T-helper 2 cell treated with Interferon-gamma antibody and Interleukin-4, amounts not matched to agents 5 μg/mL and 100 μg/mL, for 36 hours (primary cell): Measurements from ENCODE around the gene TMEM87B.
A peak's percentile ranks its signal among the peaks of the same experiment; 100 is the strongest.

Source experiments
- DNase-seq: peaks from one replicate; pipeline ENCODE4 v3.0.0; 2021; ENCODE audit warnings: low spot score
- H3K27ac Mint-ChIP-seq: one replicate; pipeline ENCODE4 v1.8.0; 2021; ENCODE audit warnings: mild to moderate bottlenecking, mixed read lengths
- H3K27me3 Mint-ChIP-seq: one replicate; pipeline ENCODE4 v1.8.0; 2021; ENCODE audit warnings: low read depth, mixed read lengths
- H3K36me3 Mint-ChIP-seq: one replicate; pipeline ENCODE4 v1.8.0; 2021; ENCODE audit warnings: low read depth, mixed read lengths
- H3K4me1 Mint-ChIP-seq: one replicate; pipeline ENCODE4 v1.8.0; 2021; ENCODE audit warnings: low read depth, mixed read lengths
- H3K4me3 Mint-ChIP-seq: one replicate; pipeline ENCODE4 v1.8.0; 2022; ENCODE audit warnings: mild to moderate bottlenecking, moderate library complexity, mixed read lengths
- H3K9me3 Mint-ChIP-seq: one replicate; pipeline ENCODE4 v1.8.0; 2021; ENCODE audit warnings: mixed read lengths

TMEM87B gene

DNA sequence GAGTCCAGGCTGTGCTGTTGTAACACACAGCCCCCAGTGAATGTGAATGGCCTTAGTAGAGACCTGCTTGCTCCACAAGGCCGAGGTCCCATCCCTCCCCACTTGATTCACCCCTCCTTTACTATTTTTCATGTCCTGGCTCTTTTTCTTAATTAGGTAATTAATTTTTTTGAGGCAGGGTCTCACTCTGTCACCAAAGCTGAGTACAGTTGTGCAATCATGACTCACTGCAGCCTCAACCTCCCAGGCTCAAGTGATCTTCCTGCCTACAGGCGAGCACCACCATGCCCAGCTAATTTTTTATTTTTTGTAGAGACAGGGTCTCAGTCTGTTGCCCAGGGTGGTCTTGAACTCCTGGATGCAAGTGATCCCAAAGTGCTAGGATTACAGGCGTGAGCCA lies 102.4 kb downstream of the TMEM87B start:
- Mint-ChIP-seq H3K27me3 (no peaks in the 10 kb centered on the region), H3K36me3 (no peaks in the 10 kb centered on the region), H3K4me3 (no peak overlapping the region), H3K27ac (no peak overlapping the region), H3K4me1 (peaks cover 21% of the 10 kb centered on the region), H3K9me3 (no peaks in the 10 kb centered on the region)
- DNase-seq, result no peak

DNA sequence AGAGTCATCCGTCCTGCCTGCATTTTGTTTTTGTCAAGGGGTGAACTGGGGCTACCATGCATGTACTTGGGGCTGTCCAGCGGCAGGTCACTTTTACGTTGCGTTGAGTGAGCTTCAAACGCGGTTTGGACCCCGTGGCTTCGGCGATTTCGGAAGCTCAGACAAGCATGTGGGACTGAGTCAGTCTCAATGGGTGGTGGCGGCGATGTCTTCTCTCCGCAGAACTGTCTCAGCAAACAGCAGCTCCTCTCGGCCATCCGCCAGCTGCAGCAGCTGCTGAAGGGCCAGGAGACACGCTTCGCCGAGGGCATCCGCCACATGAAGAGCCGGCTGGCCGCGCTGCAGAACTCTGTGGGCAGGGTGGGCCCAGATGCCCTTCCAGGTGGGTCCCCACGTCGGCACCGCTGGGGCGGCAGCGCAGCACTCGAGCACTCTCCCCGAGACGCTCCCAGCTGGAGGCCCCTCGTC lies 104.4 kb downstream of the TMEM87B start:
- Mint-ChIP-seq H3K4me3 (no peak overlapping the region), H3K36me3 (no peaks in the 10 kb centered on the region), H3K4me1 (peaks cover 21% of the 10 kb centered on the region), H3K9me3 (no peaks in the 10 kb centered on the region), H3K27ac (no peak overlapping the region), H3K27me3 (no peaks in the 10 kb centered on the region)
- no peak for DNase-seq

DNA sequence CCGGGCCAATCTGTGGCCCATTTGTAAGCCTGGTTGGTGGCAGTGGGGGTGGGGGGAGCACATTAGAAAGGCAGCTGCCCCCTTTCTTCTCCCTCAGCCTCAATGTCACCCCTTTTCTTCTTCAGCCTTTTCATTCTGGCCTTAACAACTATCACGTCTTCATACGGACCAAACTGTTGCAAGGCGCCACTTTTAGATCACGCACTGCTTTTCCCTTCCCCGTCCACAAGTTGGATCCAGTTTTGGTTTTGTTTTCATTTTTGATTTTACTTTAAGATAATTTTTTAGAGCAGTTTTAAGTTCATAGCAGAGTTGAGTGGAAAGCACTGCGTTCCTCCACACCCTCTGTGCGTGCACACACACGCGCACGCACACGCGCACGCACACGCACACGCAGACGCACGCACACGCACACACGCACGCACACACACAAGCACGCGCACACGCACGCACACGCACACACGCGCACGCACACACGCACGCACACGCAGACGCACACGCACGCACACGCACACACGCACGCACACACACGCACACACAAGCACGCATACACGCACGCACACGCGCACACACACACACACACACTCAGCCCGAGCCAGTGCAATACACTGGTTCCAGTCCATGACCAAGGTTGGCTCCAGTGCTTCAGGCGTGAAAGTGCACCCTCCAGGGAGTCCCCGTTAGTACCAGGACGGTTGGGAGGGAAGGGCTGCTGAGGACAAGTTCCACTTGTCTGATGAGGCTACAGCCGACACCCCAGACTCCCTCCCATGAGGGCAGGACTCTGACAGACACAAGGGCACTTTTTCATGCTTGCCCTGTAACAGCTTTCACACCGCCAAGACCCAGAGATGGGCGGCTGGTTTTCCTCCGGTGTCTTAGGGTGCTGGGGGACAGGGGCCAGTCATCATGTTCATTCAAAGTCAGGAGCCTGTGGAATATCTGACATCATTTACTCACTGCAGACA lies 105.5 kb downstream of the TMEM87B start:
- Mint-ChIP-seq H3K4me1 (peaks cover 16% of the 10 kb centered on the region), H3K27ac (peak overlapping the region; percentile 18), H3K9me3 (no peaks in the 10 kb centered on the region), H3K4me3 (no peak overlapping the region), H3K27me3 (no peaks in the 10 kb centered on the region), H3K36me3 (no peaks in the 10 kb centered on the region)
- no peak for DNase-seq

DNA sequence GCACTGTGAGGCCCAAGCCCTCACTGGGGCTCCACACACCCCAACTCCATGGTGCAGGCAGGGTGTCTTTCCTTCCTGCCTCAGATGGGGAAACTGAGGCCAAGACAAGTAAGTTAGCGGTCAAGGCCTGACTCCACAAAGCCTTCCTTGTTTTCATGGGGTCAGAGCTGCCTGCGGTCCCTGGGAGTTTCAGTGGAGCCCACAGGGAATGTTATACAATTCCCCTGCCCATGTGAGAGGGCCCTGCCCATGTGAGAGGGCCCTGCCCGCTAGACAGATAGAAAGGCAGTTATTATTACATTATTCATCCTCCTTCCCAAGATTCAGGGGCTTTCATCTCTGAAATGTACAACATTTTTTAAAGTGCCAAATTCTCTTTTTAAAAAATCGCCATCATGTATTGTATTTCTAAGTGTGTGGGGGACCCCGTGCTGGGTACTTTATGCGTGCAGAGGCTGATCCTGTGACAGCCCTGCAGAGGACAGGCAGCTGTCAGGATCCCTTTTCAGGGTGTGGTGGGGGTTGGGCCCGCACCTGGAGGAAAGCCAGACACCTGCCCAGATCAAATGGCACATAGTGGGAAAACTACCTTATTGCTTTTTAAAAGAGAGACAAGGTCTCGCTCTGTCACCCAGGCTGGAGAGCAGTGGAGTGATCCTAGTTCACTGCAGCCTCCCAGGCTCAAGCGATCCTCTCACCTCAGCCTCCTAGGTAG lies 106.5 kb downstream of the TMEM87B start:
- Mint-ChIP-seq H3K36me3 (no peaks in the 10 kb centered on the region), H3K27ac (no peak overlapping the region), H3K9me3 (no peaks in the 10 kb centered on the region), H3K4me3 (no peak overlapping the region), H3K27me3 (no peaks in the 10 kb centered on the region), H3K4me1 (peaks cover 6% of the 10 kb centered on the region)
- DNase-seq, result no peak

DNA sequence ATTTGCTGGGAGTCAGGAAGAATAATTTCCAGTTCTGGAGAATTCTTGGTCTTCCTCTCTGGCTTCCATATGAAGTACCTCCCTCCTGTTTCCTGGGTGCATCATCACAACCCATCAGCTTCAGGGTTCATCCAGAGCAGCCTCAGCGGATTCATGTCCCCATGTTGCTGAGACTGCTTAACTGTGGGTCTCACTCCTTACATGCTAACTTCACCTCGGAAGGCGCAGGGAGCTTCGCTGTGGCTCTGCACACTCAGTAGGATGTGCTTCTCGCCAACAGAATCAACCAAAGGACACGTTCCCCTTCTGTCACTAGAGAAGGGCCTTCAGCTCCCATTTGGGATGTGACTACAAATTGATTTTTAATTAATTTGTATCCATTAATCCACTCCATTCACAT lies 107.3 kb downstream of the TMEM87B start:
- Mint-ChIP-seq H3K27ac (no peak overlapping the region), H3K4me1 (peaks cover 3% of the 10 kb centered on the region), H3K36me3 (no peaks in the 10 kb centered on the region), H3K27me3 (no peaks in the 10 kb centered on the region), H3K9me3 (no peaks in the 10 kb centered on the region), H3K4me3 (no peak overlapping the region)
- DNase-seq, result no peak

DNA sequence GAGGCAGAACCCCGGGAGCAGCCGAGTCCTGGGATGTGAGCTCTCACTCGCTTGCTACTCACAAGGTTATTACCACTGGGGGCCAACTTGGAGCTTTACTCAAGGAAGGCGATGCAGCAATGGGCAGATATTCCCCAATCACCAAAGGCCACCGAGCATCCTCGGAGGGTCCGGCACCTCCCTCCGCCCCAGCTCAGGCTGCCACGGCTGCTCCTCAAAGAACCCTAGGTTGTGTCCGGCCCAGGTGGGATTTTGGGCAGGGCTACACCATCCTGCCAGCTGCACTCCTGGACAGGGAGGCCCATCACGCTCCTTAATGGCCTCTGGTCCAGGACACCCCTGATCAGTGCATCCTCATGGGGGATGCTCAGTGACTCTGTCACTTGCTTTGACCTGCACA lies 107.9 kb downstream of the TMEM87B start:
- peaks cover 4% of the 10 kb centered on the region for H3K4me1 Mint-ChIP-seq
- H3K36me3 Mint-ChIP-seq, result no peaks in the 10 kb centered on the region
- no peak overlapping the region for H3K27ac Mint-ChIP-seq
- no peak overlapping the region for H3K4me3 Mint-ChIP-seq
- H3K27me3 Mint-ChIP-seq, result no peaks in the 10 kb centered on the region
- H3K9me3 Mint-ChIP-seq, result no peaks in the 10 kb centered on the region
- DNase-seq, result no peak

DNA sequence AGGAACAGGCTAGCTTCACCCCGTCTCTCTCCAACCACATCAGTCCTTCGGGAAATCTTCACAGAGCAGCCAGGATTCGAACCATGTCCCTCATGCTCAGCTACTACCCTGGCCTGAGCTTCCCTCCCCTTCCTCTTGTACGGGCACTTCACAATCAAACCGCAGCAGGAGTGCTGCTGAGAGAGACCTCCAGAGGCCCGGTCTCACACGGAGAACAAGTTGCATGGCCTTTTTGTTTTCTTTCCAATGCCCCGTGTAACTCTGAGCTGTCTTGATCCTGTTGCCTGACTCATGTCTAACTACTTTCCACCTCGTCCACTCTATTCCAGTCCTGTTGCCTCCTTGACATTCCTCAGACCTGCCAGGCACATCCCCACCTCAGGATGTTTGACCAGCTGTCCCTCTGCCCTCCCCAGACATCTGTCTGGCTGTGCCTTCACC lies 108.5 kb downstream of the TMEM87B start:
- H3K9me3 Mint-ChIP-seq, result no peaks in the 10 kb centered on the region
- H3K4me3 Mint-ChIP-seq, result no peak overlapping the region
- H3K4me1 Mint-ChIP-seq, result peaks cover 9% of the 10 kb centered on the region
- no peaks in the 10 kb centered on the region for H3K36me3 Mint-ChIP-seq
- no peak for DNase-seq
- no peak overlapping the region for H3K27ac Mint-ChIP-seq
- H3K27me3 Mint-ChIP-seq, result no peaks in the 10 kb centered on the region

DNA sequence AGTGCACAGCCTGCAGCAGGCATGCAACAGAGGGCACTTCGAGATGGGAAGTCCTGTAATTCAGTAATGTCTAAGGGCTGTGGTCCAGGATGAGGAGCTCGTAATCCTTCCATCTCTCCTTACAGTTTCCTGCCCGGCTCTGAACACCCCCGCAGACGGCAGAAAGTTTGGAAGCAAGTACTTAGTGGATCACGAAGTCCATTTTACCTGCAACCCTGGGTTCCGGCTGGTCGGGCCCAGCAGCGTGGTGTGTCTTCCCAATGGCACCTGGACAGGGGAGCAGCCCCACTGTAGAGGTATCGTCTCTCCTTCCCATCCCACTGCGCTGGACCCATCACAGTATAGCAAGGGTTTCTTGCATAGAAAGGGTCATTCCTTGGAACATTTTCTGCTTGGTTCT lies 109.8 kb downstream of the TMEM87B start:
- H3K4me1 Mint-ChIP-seq, result peaks cover 10% of the 10 kb centered on the region
- no peaks in the 10 kb centered on the region for H3K27me3 Mint-ChIP-seq
- no peaks in the 10 kb centered on the region for H3K36me3 Mint-ChIP-seq
- H3K9me3 Mint-ChIP-seq, result no peaks in the 10 kb centered on the region
- no peak overlapping the region for H3K4me3 Mint-ChIP-seq
- H3K27ac Mint-ChIP-seq, result no peak overlapping the region
- DNase-seq, result no peak

DNA sequence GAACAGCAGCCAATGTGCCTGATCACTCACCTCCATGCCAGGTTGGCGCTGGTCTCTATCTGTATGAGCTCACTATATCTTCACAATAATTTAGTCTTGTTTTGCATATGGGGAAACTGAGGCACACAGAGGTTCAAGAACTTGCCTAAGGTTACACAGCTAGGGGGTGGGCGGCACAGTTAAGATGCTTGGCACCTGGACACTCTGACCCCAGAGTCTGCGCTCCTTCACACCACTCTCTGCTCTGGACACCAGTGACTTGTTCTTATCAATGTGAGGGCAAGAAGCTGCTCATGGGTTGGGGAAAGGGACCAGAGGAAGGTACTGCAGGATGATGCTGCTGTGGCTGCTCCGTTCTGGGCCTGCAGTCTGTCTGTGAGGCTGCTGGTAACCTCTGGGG lies 110.2 kb downstream of the TMEM87B start:
- Mint-ChIP-seq H3K4me1 (peaks cover 9% of the 10 kb centered on the region), H3K27ac (no peak overlapping the region), H3K9me3 (no peaks in the 10 kb centered on the region), H3K4me3 (no peak overlapping the region), H3K36me3 (no peaks in the 10 kb centered on the region), H3K27me3 (no peaks in the 10 kb centered on the region)
- no peak for DNase-seq

DNA sequence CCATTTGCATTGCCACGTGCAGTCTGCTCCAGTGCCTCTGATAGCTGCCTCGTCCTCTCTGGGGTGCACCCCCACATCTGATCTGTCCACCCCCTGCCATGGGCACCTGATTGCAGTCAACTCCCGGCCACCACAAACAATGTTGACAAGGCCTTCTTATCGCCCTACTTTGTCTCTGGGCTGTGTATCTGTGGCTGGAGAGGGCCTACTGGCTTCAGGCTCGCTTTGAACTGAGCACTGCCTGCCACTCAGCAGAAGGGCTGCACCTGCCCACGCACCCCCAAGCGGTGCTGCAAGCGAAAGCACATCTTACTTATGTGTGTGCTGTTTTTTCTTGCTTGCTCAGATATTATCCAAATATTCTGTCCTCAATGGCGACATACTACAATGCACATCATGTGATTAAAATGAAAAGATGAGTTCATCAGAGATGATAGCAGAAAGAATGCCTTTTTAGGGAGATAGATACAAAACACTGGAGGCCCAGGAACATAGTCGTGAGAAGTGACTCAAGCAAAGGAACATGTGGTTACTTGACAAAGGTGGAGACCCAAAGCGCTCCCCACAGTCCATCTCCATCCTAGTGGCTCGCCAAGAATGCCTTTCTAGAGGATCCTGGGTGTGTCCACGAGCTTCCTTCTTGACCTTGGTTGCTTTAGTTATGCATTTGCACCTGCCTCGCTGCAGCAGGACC lies 111.9 kb downstream of the TMEM87B start:
- H3K4me1 Mint-ChIP-seq, result peaks cover 7% of the 10 kb centered on the region
- H3K36me3 Mint-ChIP-seq, result no peaks in the 10 kb centered on the region
- H3K27me3 Mint-ChIP-seq, result no peaks in the 10 kb centered on the region
- DNase-seq, result no peak
- no peaks in the 10 kb centered on the region for H3K9me3 Mint-ChIP-seq
- no peak overlapping the region for H3K4me3 Mint-ChIP-seq
- no peak overlapping the region for H3K27ac Mint-ChIP-seq

DNA sequence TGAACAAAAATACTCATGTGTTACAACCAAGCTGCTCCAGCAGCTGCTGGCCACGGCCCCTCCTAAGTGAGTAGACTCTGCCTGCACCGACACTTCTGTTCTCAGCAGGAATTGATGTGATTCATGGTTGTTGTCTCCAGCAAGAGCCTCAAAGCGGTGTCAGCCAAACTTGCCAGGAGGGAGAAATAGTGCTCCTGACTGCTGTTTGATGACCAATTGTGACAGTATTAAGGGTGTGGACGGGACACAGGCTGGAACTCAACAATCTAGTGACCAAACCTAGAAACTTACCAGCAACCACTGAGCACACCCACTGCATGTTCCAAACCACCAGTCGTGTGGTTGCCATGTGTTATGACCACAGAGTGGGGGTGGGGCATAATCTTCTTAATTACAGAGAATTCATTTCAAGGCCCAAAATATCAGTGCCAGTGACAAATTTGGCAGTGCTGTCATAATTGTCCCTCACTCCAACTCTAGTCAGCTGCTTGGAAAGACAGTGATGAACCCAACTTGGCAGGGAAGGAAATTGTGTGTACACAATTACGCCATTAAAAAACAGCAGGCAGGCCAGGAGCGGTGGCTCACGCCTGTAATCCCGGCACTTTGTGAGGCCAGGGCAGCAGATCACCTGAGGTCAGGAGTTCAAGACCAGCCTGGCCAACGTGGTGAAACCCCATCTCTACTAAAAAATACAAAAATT lies 113.5 kb downstream of the TMEM87B start:
- H3K9me3 Mint-ChIP-seq, result no peaks in the 10 kb centered on the region
- no peak for DNase-seq
- H3K27me3 Mint-ChIP-seq, result no peaks in the 10 kb centered on the region
- peaks cover 15% of the 10 kb centered on the region for H3K4me1 Mint-ChIP-seq
- H3K4me3 Mint-ChIP-seq, result no peak overlapping the region
- H3K27ac Mint-ChIP-seq, result no peak overlapping the region
- H3K36me3 Mint-ChIP-seq, result no peaks in the 10 kb centered on the region
